NB4 (cell line): ENCODE results near the gene CUX1.

ENCODE experiments used
- DNase-seq: peaks from one replicate; pipeline ENCODE4 v3.0.0; 2010; ENCODE audit warnings: low read depth
- H3K4me3 ChIP-seq: one replicate; pipeline ENCODE4 v1.5.1; 2011; ENCODE audit warnings: mild to moderate bottlenecking, low read depth, low read length, moderate library complexity
- CTCF ChIP-seq: IDR thresholded peaks from one replicate; pipeline ENCODE4 v1.5.1; 2012; ENCODE audit warnings: low read depth, low read length
- MAX ChIP-seq: IDR thresholded peaks from 2 replicates; pipeline ENCODE4 v1.6.1; 2011; ENCODE audit warnings: low read depth, low read length
- MYC ChIP-seq: IDR thresholded peaks from 2 replicates; pipeline ENCODE4 v1.6.1; 2011; ENCODE audit warnings: low read depth, low read length
- POLR2A ChIP-seq: IDR thresholded peaks from 2 replicates; pipeline ENCODE4 v1.6.1; 2011; ENCODE audit warnings: mild to moderate bottlenecking; ENCODE audit not compliant: insufficient read length; ENCODE audit errors: extremely low read depth

Gene CUX1

GRCh38 chr7:101775181-101775580, 42.2 kb upstream of the CUX1 start:
- H3K4me3 ChIP-seq: no peak overlapping the region
- DNase-seq: no peak
- no peak for TF ChIP-seq MAX
- TF ChIP-seq POLR2A: no peak
- TF ChIP-seq CTCF: no peak
- TF ChIP-seq MYC: no peak

- no peak overlapping the region for H3K4me3 ChIP-seq
- TF ChIP-seq POLR2A (no peak), MAX (no peak), CTCF (no peak), MYC (no peak)
- no peak for DNase-seq
These were observed 39.3 kb upstream of the CUX1 start for GRCh38 chr7:101778026-101778580.

GRCh38 chr7:101779267-101779666, 38.2 kb upstream of the CUX1 start:
- no peak overlapping the region for H3K4me3 ChIP-seq
- no peak for DNase-seq
- TF ChIP-seq CTCF: no peak
- TF ChIP-seq MAX: no peak
- no peak for TF ChIP-seq MYC
- no peak for TF ChIP-seq POLR2A

- no peak for TF ChIP-seq MAX
- TF ChIP-seq MYC: no peak
- no peak for TF ChIP-seq POLR2A
- TF ChIP-seq CTCF: no peak
These were observed 37.1 kb upstream of the CUX1 start for GRCh38 chr7:101780281-101780680.

GRCh38 chr7:101781439-101781838, 36.0 kb upstream of the CUX1 start:
- DNase-seq: no peak
- no peak overlapping the region for H3K4me3 ChIP-seq
- no peak for TF ChIP-seq MAX
- TF ChIP-seq CTCF: no peak
- no peak for TF ChIP-seq POLR2A
- TF ChIP-seq MYC: no peak

More at GRCh38 chr7:101780281-101780680, 37.1 kb upstream of the CUX1 start:
- H3K4me3 ChIP-seq: no peak overlapping the region
- DNase-seq: no peak

- no peak for TF ChIP-seq CTCF
- TF ChIP-seq MYC: no peak
- TF ChIP-seq MAX: no peak
- TF ChIP-seq POLR2A: no peak
These were observed 35.0 kb upstream of the CUX1 start for GRCh38 chr7:101782476-101782875.

More at GRCh38 chr7:101782476-101782875, 35.0 kb upstream of the CUX1 start:
- no peak for DNase-seq
- no peak overlapping the region for H3K4me3 ChIP-seq
